ENCODE results near the gene GLRX2.
"Not testable (repeated sequence)": the region's sequence is repeated elsewhere in the genome, so short reads cannot be mapped to it uniquely, and the experiment has no call there.

Gene GLRX2

DNA sequence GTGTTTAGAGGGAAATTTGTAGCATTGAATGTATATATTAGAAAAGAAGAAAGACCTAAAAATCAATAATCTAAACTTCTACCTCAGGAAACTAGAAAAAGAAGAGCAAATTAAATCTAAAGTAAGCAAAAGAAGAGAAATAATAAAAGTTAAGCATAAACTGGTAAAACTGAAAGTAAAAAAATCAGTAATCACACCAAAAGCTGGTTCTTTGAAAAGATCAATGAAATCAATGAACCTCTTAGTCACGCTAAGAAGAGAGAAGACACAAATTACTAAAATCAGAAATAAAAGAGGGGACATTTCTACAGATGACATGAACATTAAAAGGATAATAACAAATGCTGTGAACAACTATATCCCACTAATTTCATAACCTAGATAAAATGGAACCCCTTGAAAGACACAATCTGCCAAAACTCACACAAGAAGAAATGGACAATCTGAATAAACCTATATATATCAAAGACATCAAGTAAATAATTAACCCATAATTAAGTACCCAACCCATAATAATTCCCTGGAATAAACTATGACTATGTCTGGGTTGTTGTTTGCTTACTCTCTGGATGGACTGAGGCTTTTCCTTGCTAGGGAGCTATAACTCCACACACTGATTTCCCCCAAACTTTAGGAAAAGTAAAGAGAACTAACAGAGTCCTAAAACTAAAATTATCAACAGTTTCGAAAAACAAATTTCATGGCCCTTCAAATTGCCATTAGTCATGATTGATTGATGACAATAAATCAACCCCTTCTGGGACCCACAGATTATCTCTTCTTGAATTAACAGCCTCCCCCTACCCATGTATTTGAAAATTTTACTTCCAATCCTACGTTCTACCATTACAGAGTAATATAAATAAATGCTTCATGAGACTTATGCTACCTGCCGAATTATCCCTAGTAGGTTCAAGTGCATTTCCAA is 13.9 kb upstream of the GLRX2 start:
- H3K27ac Mint-ChIP-seq = no peak overlapping the region
- intact Hi-C loops (cut with micrococcal nuclease) = no loop called here
- H3K27me3 Mint-ChIP-seq = peaks cover 4% of the 10 kb centered on the region
- no peaks in the 10 kb centered on the region for H3K36me3 Mint-ChIP-seq (ENCODE audit: low read depth)
- no peaks in the 10 kb centered on the region for H3K9me3 Mint-ChIP-seq
- H3K4me3 Mint-ChIP-seq = no peak overlapping the region
- peaks cover 31% of the 10 kb centered on the region for H3K4me1 Mint-ChIP-seq (ENCODE audit: low read depth)

DNA sequence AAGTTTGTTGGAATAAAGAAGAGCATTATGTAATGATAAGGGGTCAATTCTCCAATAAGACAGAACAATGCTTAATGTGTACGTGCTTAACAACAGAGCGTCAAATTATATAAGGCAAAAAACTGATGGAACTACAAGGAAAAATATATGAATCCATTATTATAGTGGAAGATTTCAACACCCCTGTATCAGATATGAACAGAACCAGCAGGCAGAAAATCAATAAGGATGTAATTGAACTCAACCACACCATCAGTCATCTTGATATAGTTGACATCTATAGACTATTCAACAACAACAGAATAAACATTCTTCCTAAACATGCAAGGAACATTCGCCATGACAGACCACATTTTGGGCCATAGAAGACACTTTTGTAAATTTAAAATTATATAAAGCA is 13.0 kb upstream of the GLRX2 start:
- H3K4me3 Mint-ChIP-seq = no peak overlapping the region
- H3K27ac Mint-ChIP-seq = no peak overlapping the region
- H3K27me3 Mint-ChIP-seq = peaks cover 4% of the 10 kb centered on the region
- H3K9me3 Mint-ChIP-seq = no peaks in the 10 kb centered on the region
- intact Hi-C loops (cut with micrococcal nuclease) = no loop called here
- H3K36me3 Mint-ChIP-seq (ENCODE audit: low read depth) = no peaks in the 10 kb centered on the region
- H3K4me1 Mint-ChIP-seq (ENCODE audit: low read depth) = peaks cover 23% of the 10 kb centered on the region

DNA sequence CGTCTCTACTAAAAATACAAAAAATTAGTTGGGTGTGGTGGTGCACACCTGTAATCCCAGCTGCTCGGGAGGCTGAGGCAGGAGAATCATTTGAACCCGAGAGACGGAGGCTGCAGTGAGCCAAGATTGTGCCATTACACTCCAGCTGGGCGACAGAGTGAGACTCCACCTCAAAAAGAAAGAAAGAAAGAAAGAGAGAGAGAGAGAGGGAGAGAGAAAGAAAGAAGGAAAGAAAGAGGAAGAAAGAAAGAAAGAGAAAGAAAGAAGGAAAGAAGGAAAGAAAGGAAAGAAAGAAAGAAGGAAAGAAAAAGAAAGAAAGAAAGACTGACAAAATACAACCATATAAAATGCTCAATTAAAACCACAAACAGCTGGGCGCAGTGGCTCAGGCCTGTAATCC is 12.0 kb upstream of the GLRX2 start:
- H3K4me3 Mint-ChIP-seq; H3K27me3 Mint-ChIP-seq; H3K27ac Mint-ChIP-seq; H3K9me3 Mint-ChIP-seq; H3K36me3 Mint-ChIP-seq (ENCODE audit: low read depth); intact Hi-C loops (cut with micrococcal nuclease): not testable (repeated sequence)
- peaks cover 19% of the 10 kb centered on the region for H3K4me1 Mint-ChIP-seq (ENCODE audit: low read depth)

DNA sequence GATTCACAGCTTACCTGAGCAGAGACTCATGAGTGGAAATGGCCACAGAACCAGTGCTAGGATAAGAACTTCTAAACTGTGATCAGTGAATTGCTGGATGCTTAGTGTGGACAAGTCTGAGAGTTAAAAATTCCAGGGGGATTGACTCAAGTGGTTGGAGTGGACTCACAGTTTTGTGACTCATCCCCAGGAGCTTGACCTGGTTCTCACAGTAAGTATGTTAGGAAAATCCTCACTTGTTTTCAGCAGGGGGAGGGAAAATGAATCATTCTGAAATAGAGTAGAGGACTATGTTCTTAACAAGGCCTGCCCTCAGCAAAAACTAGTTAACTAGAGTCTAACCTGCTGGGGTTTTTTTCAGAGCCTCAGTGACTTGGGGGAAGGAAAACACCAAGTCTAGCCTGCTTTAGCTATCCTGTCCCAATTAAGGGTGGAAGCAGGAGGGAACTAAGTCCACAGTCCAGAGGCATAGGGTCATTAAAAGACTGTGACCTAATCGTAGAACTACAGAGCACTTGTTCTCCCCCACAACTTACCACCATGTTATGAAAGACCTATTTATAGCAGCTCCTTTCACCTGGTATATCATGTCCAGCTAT is 10.5 kb upstream of the GLRX2 start:
- peaks cover 23% of the 10 kb centered on the region for H3K4me1 Mint-ChIP-seq (ENCODE audit: low read depth)
- no peaks in the 10 kb centered on the region for H3K36me3 Mint-ChIP-seq (ENCODE audit: low read depth)
- H3K4me3 Mint-ChIP-seq = no peak overlapping the region
- no peaks in the 10 kb centered on the region for H3K9me3 Mint-ChIP-seq
- H3K27me3 Mint-ChIP-seq = peaks cover 4% of the 10 kb centered on the region
- intact Hi-C loops (cut with micrococcal nuclease) = no loop called here
- H3K27ac Mint-ChIP-seq = no peak overlapping the region

DNA sequence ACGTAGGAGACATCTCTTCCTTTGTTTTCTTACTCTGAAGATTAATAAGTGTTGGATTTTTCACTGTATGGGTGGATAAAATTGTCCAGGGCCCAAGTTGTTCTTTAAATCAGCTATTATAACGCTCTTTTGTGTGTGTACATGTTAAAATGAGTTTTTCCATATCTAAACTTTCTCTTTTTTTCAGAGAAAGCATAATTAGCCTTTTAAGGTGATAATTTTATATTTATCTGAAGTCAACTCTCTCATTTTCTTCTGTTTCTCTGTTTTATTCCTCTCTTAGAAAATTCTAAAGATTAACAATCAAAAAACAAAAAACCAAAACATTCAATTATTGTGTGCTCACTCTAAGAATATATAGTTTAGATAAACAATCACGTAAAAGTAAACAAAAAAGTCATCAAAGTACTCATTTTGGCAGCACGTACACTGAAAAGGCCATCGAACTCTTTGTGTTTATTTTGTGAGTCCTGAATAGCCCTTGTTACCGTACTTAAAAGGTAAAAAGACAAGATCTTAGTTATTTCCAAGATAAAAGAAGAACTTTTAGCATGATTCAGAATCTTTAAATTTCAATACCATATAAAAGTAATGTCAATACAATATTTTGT is 9.4 kb upstream of the GLRX2 start:
- Mint-ChIP-seq H3K9me3 (no peaks in the 10 kb centered on the region), H3K36me3 (ENCODE audit: low read depth) (no peaks in the 10 kb centered on the region), H3K4me1 (ENCODE audit: low read depth) (peaks cover 18% of the 10 kb centered on the region), H3K27ac (no peak overlapping the region), H3K27me3 (peaks cover 2% of the 10 kb centered on the region), H3K4me3 (no peak overlapping the region)
- intact Hi-C loops (cut with micrococcal nuclease) = no loop called here

DNA sequence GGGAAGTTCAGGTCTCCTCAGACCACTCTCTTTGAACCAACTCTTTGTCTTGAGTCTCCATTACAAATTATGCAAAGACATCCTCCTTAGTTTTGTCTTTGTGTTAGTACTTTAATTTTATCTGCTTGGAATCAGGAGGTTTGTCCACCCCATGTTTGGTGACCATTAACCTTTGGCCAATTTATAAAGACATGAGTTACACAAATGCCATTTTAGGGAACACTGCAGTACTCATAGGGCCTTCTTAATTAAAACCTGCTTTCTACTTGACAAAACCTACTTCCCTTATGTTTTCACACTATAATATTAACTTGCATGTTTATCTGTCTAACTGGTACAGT is 8.7 kb upstream of the GLRX2 start:
- Mint-ChIP-seq H3K36me3 (ENCODE audit: low read depth) (no peaks in the 10 kb centered on the region), H3K27ac (no peak overlapping the region), H3K9me3 (no peaks in the 10 kb centered on the region), H3K4me1 (ENCODE audit: low read depth) (peaks cover 17% of the 10 kb centered on the region), H3K27me3 (peaks cover 2% of the 10 kb centered on the region), H3K4me3 (no peak overlapping the region)
- intact Hi-C loops (cut with micrococcal nuclease) = no loop called here

DNA sequence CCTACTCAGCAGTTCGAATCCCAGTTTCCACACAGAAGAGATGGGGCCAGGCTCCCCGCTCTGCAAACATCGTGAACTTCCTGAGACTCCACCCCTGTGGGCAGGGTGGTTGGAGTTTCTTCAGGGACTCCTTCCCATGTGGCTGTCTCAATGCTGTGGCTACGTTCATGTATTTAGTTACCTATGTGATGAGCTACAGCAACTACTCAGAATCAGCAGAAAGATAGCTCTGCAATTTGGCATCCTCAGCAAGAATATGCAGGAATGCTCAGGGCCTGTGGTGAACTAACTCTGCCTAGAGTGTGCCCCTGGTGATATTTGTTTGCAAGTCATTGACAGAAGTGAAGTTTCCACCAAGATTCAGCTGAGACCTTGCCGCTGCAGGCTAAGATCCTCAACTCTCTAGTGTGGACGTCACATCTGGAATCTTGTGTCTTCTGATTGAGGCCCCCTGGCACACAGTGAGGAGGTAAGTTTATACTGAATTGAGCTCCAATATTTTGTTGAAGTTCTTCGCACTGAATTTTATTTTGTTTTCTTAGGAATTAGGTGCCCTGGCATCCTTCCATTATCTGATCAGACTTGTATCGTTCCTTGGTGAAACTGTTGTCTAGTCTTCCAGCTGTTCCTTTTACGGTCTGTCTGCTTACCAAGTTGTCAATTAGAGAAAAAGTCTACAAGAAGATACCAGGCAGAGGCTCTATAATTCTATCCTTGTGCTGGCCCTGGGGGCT is 8.2 kb upstream of the GLRX2 start:
- no peaks in the 10 kb centered on the region for H3K9me3 Mint-ChIP-seq
- intact Hi-C loops (cut with micrococcal nuclease) = no loop called here
- H3K4me3 Mint-ChIP-seq = no peak overlapping the region
- H3K27ac Mint-ChIP-seq = no peak overlapping the region
- H3K27me3 Mint-ChIP-seq = peaks cover 2% of the 10 kb centered on the region
- no peaks in the 10 kb centered on the region for H3K36me3 Mint-ChIP-seq (ENCODE audit: low read depth)
- H3K4me1 Mint-ChIP-seq (ENCODE audit: low read depth) = peaks cover 12% of the 10 kb centered on the region

DNA sequence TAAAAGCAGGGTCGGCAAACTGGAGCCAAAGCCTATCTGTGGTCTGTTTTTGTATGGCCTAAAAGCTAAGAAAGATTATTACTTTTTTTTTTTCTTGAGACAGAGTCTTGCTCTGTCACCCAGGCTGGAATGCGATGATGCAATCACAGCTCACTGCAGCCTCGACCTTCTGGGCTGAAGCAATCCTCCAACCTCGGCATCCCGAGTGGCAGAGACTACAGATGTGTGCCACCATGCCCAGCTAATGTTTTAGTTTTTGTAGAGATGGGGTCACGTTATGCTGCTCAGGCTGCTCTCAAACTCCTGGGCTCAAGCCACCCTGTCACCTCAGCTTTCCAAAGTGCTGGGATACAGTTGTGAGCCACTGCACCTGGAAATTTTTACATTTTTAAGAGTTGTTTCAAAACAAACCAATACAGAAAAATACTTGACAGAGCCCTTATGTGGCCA is 6.5 kb upstream of the GLRX2 start:
- Mint-ChIP-seq H3K36me3 (ENCODE audit: low read depth) (no peaks in the 10 kb centered on the region), H3K4me3 (no peak overlapping the region), H3K27me3 (no peaks in the 10 kb centered on the region), H3K9me3 (no peaks in the 10 kb centered on the region), H3K4me1 (ENCODE audit: low read depth) (peaks cover 12% of the 10 kb centered on the region), H3K27ac (no peak overlapping the region)
- intact Hi-C loops (cut with micrococcal nuclease) = no loop called here

DNA sequence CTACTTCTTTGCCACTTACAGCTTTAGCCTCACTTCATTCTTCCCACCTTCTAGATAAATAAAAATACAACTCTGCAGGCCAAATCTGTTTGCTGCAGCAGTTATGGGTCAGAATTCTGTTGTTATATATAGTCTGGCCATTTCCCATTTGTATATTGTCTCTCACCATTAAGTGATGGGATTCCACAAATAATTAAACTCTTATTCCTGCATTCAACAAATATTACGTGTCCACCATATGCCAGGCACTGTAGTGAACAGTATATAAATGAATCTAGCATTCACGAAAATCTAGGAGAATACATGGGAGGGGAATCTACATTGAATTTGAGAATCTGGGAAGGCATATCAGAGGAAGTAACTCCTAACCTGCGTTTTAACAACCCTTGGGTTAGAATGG is 5.7 kb upstream of the GLRX2 start:
- Mint-ChIP-seq H3K4me1 (ENCODE audit: low read depth) (peaks cover 12% of the 10 kb centered on the region), H3K27me3 (no peaks in the 10 kb centered on the region), H3K36me3 (ENCODE audit: low read depth) (no peaks in the 10 kb centered on the region), H3K9me3 (no peaks in the 10 kb centered on the region), H3K4me3 (no peak overlapping the region), H3K27ac (no peak overlapping the region)
- intact Hi-C loops (cut with micrococcal nuclease) = no loop called here

DNA sequence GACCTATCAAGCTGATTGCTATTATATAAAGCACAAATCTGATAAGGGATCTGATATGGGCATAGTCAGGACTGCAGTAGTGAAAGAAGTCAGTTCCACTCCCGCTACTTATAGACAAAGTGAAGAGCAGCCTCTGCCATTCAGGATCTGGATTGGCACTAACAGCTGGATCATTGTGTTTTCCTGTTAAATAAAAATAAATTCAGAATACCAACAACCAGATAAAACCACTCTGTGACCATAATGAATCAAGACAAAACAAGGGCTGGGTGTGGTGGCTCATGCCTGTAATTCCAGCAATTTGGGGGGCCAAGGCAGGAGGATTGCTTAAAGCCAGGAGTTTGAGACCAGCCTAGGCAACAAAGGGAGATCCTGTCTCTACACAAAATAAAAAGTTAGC is 5.0 kb upstream of the GLRX2 start:
- intact Hi-C loops (cut with micrococcal nuclease) = no loop called here
- H3K27me3 Mint-ChIP-seq = no peaks in the 10 kb centered on the region
- H3K4me1 Mint-ChIP-seq (ENCODE audit: low read depth) = peaks cover 17% of the 10 kb centered on the region
- H3K27ac Mint-ChIP-seq = no peak overlapping the region
- H3K9me3 Mint-ChIP-seq = no peaks in the 10 kb centered on the region
- peaks cover 3% of the 10 kb centered on the region for H3K36me3 Mint-ChIP-seq (ENCODE audit: low read depth)
- H3K4me3 Mint-ChIP-seq = no peak overlapping the region

DNA sequence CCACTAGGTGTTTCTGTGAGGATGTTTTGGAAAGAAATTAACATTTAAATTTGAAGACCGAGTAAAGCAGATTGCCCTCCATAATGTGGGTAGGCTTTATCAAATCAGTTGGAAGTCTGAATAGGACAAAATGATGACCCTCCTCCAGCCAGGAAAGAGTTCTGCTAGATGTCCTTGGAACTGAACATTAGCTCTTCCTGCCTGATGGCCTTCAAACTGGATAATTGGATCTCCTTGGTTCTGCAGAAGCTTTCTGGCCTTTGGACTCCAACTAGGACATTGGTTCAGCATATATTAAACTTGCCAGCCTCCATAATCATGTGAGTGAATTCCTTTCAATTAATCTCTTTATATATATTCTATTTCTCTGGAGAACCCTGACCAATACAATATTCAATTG is 4.4 kb upstream of the GLRX2 start:
- H3K27me3 Mint-ChIP-seq = no peaks in the 10 kb centered on the region
- peaks cover 17% of the 10 kb centered on the region for H3K4me1 Mint-ChIP-seq (ENCODE audit: low read depth)
- H3K27ac Mint-ChIP-seq = no peak overlapping the region
- H3K36me3 Mint-ChIP-seq (ENCODE audit: low read depth) = peaks cover 10% of the 10 kb centered on the region
- intact Hi-C loops (cut with micrococcal nuclease) = loop anchor here (5.0 kb wide), 1 partner anchor 297 kb away; no protein-coding TSS in a partner anchor
- H3K4me3 Mint-ChIP-seq = no peak overlapping the region
- H3K9me3 Mint-ChIP-seq = no peaks in the 10 kb centered on the region

DNA sequence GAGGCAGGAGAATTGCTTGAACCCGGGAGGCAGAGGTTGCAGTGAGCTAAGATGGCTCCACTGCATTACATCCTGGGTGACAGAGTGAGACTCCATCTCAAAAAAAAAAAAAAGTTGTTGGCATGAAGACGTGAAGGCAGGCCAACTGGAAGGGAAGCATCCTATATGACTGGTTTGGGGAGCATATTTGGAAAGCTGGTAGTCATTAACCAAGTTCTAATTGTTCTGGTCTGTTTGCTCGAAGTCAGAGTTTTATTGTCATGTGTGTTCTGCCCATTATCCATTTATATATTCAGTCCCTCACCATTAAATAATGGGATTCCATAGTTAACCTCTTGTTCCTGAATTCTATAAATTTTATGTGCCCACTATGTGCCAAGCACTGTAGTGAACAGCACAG is 3.3 kb upstream of the GLRX2 start:
- no peaks in the 10 kb centered on the region for H3K27me3 Mint-ChIP-seq
- intact Hi-C loops (cut with micrococcal nuclease) = loop anchor here (5.0 kb wide), 1 partner anchor 296 kb away; no protein-coding TSS in a partner anchor
- no peaks in the 10 kb centered on the region for H3K9me3 Mint-ChIP-seq
- H3K36me3 Mint-ChIP-seq (ENCODE audit: low read depth) = peaks cover 11% of the 10 kb centered on the region
- peaks cover 25% of the 10 kb centered on the region for H3K4me1 Mint-ChIP-seq (ENCODE audit: low read depth)
- H3K4me3 Mint-ChIP-seq = no peak overlapping the region
- H3K27ac Mint-ChIP-seq = no peak overlapping the region

DNA sequence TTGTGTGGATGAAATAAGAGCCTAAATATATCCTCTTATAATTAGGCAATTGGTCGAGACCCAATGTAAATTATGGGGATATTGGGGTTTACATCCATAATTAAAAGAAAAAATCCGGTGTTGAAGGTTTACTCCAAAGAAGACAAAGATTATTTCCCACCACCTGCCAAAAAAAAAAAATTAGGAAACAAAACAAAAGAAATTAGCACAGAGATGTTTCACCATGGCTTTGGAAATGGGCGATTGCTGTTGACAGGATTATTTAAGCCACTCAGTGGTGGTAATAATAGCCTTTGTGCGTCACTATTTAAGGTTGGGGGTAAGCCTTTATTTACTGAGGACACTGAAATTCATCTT is 585 bp upstream of the GLRX2 start:
- intact Hi-C loops (cut with micrococcal nuclease) = loop anchor here (1.0 to 5.0 kb wide), 3 partner anchors 17 to 293 kb away; partner anchors contain the start of genes CDC73, RO60 and UCHL5
- no peaks in the 10 kb centered on the region for H3K9me3 Mint-ChIP-seq
- H3K36me3 Mint-ChIP-seq (ENCODE audit: low read depth) = peaks cover 20% of the 10 kb centered on the region
- peak overlapping the region; percentile 90 for H3K4me3 Mint-ChIP-seq
- peak overlapping the region; percentile 93 for H3K27ac Mint-ChIP-seq
- H3K4me1 Mint-ChIP-seq (ENCODE audit: low read depth) = peaks cover 24% of the 10 kb centered on the region
- no peaks in the 10 kb centered on the region for H3K27me3 Mint-ChIP-seq

DNA sequence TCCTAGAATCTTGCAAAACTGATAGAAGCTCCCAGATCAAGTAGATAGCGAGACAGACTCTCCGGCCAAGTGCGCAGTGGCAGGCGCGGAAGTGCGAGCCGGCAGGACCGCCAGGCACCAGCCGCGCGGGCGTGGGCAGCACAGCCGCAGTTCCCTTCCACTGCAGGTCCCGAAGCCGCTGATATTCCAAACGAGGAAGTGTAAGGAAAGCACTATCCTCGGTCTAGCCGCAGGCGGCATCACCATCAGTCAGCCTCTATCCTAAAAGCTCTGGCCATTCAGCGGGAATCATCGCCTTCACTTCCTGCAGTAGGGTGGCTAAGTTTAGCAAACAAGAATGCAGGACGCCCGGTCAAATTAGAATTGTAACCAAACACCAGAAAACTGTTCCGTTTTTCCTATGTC is 710 bp downstream of the GLRX2 start:
- peak overlapping the region; percentile 93 for H3K27ac Mint-ChIP-seq
- H3K4me3 Mint-ChIP-seq = peak overlapping the region; percentile 90
- peaks cover 32% of the 10 kb centered on the region for H3K36me3 Mint-ChIP-seq (ENCODE audit: low read depth)
- H3K4me1 Mint-ChIP-seq (ENCODE audit: low read depth) = peaks cover 24% of the 10 kb centered on the region
- no peaks in the 10 kb centered on the region for H3K27me3 Mint-ChIP-seq
- intact Hi-C loops (cut with micrococcal nuclease) = no loop called here
- no peaks in the 10 kb centered on the region for H3K9me3 Mint-ChIP-seq
